HEK293 (cell line): ENCODE results near the gene ZBTB4.

Experiments
- CTCF ChIA-PET: fragments of 350-600 bp; formaldehyde crosslinking; extraction: SDS; loops from one replicate; lab custom pipeline; 2021; ENCODE audit warnings: antibody characterized with exemption; lab: Yijun Ruan, JAX
- POLR2A ChIA-PET: fragments of 300-600 bp; formaldehyde crosslinking; extraction: SDS; loops from one replicate; lab custom pipeline; 2020; ENCODE audit warnings: antibody characterized with exemption, inconsistent platforms; lab: Yijun Ruan, JAX
- H3K27ac ChIP-seq: fragments of 200-500 bp; sonication (Bioruptor generic); 2 replicates; pipeline ENCODE4 v1.5.1; 2014; ENCODE audit warnings: low read depth, low read length, control low read depth, inconsistent platforms; ENCODE audit errors: extremely low read depth
- H3K36me3 ChIP-seq, 2 experiments: fragments of 200-500 bp in 1 of 2; sonication (Bioruptor generic) in 1 of 2; 1 replicate in 1 of 2; 2 replicates in 1 of 2; pipeline ENCODE4 v1.5.1; 2014 to 2017; ENCODE audit warnings: inconsistent platforms in 2 of 2, low read length in 2 of 2; ENCODE audit not compliant: control insufficient read depth in 2 of 2, insufficient read depth in 1 of 2
- H3K4me1 ChIP-seq: fragments of 200-500 bp; sonication (Bioruptor generic); 2 replicates; pipeline ENCODE4 v1.5.1; 2014; ENCODE audit warnings: mild to moderate bottlenecking, low read length, inconsistent platforms; ENCODE audit not compliant: control insufficient read depth, insufficient read depth
- H3K4me3 ChIP-seq: 2 replicates; pipeline ENCODE4 v1.5.1; 2011; ENCODE audit warnings: low read depth, mild to moderate bottlenecking, control low read depth, low read length, moderate library complexity
- H3K9me3 ChIP-seq: fragments of 200-500 bp; sonication (Bioruptor generic); 2 replicates; pipeline ENCODE4 v1.5.1; 2014; ENCODE audit warnings: low read depth, low read length, inconsistent platforms; ENCODE audit not compliant: control insufficient read depth, insufficient read depth
- BCL11A ChIP-seq: fragments of 450-650 bp; formaldehyde crosslinking; IDR thresholded peaks from 2 replicates; pipeline ENCODE4 v1.5.1; 2016; ENCODE audit warnings: low read depth, missing biosample characterization, missing genetic modification characterization
- BCL11B ChIP-seq: fragments of 450-650 bp; formaldehyde crosslinking; IDR thresholded peaks from 2 replicates; pipeline ENCODE4 v1.5.1; 2016; ENCODE audit warnings: low read depth, missing biosample characterization, missing genetic modification characterization
- GFI1B ChIP-seq: fragments of 450-650 bp; formaldehyde crosslinking; IDR thresholded peaks from 2 replicates; pipeline ENCODE4 v1.5.1; 2016; ENCODE audit warnings: missing biosample characterization, missing genetic modification characterization
- KLF16 ChIP-seq: fragments of 450-650 bp; formaldehyde crosslinking; IDR thresholded peaks from 2 replicates; pipeline ENCODE4 v1.5.1; 2017; ENCODE audit warnings: missing biosample characterization, missing genetic modification characterization
- MYNN ChIP-seq: fragments of 450-650 bp; formaldehyde crosslinking; IDR thresholded peaks from 2 replicates; pipeline ENCODE4 v1.5.1; 2016; ENCODE audit warnings: missing biosample characterization, missing genetic modification characterization, borderline replicate concordance
- SCRT2 ChIP-seq: fragments of 450-650 bp; formaldehyde crosslinking; IDR thresholded peaks from 2 replicates; pipeline ENCODE4 v1.5.1; 2016; ENCODE audit warnings: missing biosample characterization, missing genetic modification characterization
- YY1 ChIP-seq: fragments of 450-650 bp; formaldehyde crosslinking; IDR thresholded peaks from 2 replicates; pipeline ENCODE4 v1.5.1; 2018; ENCODE audit warnings: missing biosample characterization, missing genetic modification characterization
- ZNF138 ChIP-seq: fragments of 450-650 bp; formaldehyde crosslinking; IDR thresholded peaks from 2 replicates; pipeline ENCODE4 v1.5.1; 2016; ENCODE audit warnings: missing biosample characterization, missing genetic modification characterization, borderline replicate concordance
- ZNF174 ChIP-seq: fragments of 450-650 bp; formaldehyde crosslinking; IDR thresholded peaks from 2 replicates; pipeline ENCODE4 v1.5.0; 2017; ENCODE audit warnings: missing biosample characterization, mild to moderate bottlenecking, missing genetic modification characterization
- ZNF48 ChIP-seq: fragments of 450-650 bp; formaldehyde crosslinking; IDR thresholded peaks from 2 replicates; pipeline ENCODE4 v1.5.1; 2016; ENCODE audit warnings: missing biosample characterization, missing genetic modification characterization
- ZNF555 ChIP-seq: fragments of 450-650 bp; formaldehyde crosslinking; conservative IDR thresholded peaks from 2 replicates; pipeline ENCODE4 v1.5.1; 2017; ENCODE audit warnings: missing biosample characterization, mild to moderate bottlenecking, missing genetic modification characterization, inconsistent platforms
- ZNF600 ChIP-seq: fragments of 450-650 bp; formaldehyde crosslinking; IDR thresholded peaks from 2 replicates; pipeline ENCODE4 v1.5.1; 2016; ENCODE audit warnings: missing biosample characterization, missing genetic modification characterization
- ZNF623 ChIP-seq: fragments of 450-650 bp; formaldehyde crosslinking; IDR thresholded peaks from 2 replicates; pipeline ENCODE4 v1.5.1; 2016; ENCODE audit warnings: missing biosample characterization, missing genetic modification characterization
- TF ChIP-seq, protein P1 (sequence below): fragments of 450-650 bp; IDR thresholded peaks from 2 replicates; pipeline ENCODE4 v1.5.1; 2018; ENCODE audit warnings: missing biosample characterization, missing genetic modification characterization
- TF ChIP-seq, protein P2 (sequence below): fragments of 450-650 bp; formaldehyde crosslinking; IDR thresholded peaks from 2 replicates; pipeline ENCODE4 v1.5.1; 2016; ENCODE audit warnings: missing biosample characterization, missing genetic modification characterization
- TF ChIP-seq, protein P3 (sequence below): fragments of 450-650 bp; formaldehyde crosslinking; IDR thresholded peaks from 2 replicates; pipeline ENCODE4 v1.5.1; 2016; ENCODE audit warnings: missing biosample characterization, missing genetic modification characterization
- TF ChIP-seq, protein P4 (sequence below): fragments of 450-650 bp; formaldehyde crosslinking; IDR thresholded peaks from 2 replicates; pipeline ENCODE4 v1.5.1; 2016; ENCODE audit warnings: missing biosample characterization, missing genetic modification characterization
- TF ChIP-seq, protein P5 (sequence below): fragments of 450-650 bp; formaldehyde crosslinking; IDR thresholded peaks from 2 replicates; pipeline ENCODE4 v1.5.1; 2017; ENCODE audit warnings: missing biosample characterization, missing genetic modification characterization

Gene ZBTB4

DNA sequence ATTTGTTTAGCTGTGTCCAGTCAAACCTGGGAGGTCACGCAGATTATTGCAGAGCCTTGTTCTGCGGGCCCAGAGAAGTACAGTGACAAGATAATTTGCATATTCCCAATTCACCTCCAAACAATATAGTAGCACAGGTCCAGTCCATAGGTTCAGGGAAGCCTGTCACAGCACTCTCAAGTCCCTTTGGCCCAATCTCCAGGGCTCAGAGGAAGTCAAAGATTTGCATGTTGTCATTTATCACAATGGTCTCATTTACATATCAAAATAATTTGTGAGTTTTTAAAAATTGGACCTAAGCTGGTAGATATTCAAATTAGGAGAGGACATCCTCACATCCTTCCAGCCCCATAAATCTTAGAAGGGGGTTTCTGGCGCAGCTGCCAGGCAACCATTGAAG is 11.9 kb downstream of the ZBTB4 start:
- peaks cover 0 to 38% of the 10 kb centered on the region in 2 experiments; a peak in 2 of 3 replicates for H3K36me3 ChIP-seq
- H3K27ac ChIP-seq: 0 out of 2 replicates have a peak overlapping the region, but pooled peaks have one; percentile 19
- H3K4me3 ChIP-seq: no peak overlapping the region
- H3K9me3 ChIP-seq: no peaks in the 10 kb centered on the region
- ChIA-PET POLR2A (interaction anchor here (1.3 kb wide), 1 partner anchor 12 kb away, joined by 4 read pairs; the partner anchor contains the start of gene ZBTB4), CTCF (interaction anchor here (1.2 to 1.4 kb wide), 2 partner anchors 35 to 112 kb away, joined by 3 read pairs; no protein-coding TSS in a partner anchor)
- peaks cover 6% of the 10 kb centered on the region for H3K4me1 ChIP-seq
- TF ChIP-seq ZNF138 (tag by site-specific recombination) (no peak), KLF16 (tag by site-specific recombination) (no peak), ZNF174 (tag by site-specific recombination) (no peak), SCRT2 (tag by site-specific recombination) (no peak), GFI1B (tag by site-specific recombination) (no peak), MYNN (no peak), ZNF623 (no peak)

DNA sequence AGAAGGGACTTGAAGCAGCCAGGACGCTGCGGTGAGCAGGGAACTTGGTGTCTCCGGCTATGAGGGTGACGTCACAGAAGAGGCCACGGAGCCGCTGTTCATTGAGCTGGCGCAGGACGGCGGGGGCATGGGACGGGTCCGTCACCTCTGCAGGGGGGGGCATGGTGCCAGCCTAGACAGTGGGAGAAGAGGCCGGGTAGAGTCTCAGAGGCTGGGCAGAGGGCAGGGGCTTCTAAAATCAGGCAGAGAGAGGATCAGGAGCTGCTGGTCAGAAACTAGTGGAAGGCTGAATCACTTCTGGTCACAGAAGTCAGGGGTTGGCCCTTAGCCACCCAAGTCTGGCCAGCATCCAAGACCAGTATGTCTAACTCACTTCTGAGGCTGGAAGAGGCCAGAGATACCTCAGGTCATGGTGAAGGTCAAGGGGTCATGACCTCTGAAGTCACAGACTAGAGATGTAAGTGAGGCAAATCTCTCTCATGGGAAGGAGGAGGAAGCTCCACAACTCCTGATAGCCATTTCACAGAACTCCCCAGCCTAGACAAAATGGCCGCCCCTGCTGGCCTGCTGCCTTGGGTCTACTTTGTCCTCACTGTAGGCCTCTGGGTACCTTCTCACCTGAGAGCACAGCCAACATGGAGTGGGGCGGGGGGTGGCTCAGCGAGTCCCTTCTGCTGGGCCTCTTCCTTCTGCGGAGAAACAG is 12.6 kb downstream of the ZBTB4 start:
- TF ChIP-seq, protein P1, sequence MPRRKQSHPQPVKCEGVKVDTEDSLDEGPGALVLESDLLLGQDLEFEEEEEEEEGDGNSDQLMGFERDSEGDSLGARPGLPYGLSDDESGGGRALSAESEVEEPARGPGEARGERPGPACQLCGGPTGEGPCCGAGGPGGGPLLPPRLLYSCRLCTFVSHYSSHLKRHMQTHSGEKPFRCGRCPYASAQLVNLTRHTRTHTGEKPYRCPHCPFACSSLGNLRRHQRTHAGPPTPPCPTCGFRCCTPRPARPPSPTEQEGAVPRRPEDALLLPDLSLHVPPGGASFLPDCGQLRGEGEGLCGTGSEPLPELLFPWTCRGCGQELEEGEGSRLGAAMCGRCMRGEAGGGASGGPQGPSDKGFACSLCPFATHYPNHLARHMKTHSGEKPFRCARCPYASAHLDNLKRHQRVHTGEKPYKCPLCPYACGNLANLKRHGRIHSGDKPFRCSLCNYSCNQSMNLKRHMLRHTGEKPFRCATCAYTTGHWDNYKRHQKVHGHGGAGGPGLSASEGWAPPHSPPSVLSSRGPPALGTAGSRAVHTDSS (tag by site-specific recombination): no peak
- TF ChIP-seq ZNF600 (tag by site-specific recombination) (peak; percentile 26; the same call in 1 of the 2 replicates), ZNF555 (tag by site-specific recombination) (no peak), ZNF48 (tag by site-specific recombination) (no peak), BCL11B (tag by site-specific recombination) (peak; percentile 93), YY1 (no peak), BCL11A (tag by site-specific recombination) (peak; percentile 93)
- TF ChIP-seq, protein P2, sequence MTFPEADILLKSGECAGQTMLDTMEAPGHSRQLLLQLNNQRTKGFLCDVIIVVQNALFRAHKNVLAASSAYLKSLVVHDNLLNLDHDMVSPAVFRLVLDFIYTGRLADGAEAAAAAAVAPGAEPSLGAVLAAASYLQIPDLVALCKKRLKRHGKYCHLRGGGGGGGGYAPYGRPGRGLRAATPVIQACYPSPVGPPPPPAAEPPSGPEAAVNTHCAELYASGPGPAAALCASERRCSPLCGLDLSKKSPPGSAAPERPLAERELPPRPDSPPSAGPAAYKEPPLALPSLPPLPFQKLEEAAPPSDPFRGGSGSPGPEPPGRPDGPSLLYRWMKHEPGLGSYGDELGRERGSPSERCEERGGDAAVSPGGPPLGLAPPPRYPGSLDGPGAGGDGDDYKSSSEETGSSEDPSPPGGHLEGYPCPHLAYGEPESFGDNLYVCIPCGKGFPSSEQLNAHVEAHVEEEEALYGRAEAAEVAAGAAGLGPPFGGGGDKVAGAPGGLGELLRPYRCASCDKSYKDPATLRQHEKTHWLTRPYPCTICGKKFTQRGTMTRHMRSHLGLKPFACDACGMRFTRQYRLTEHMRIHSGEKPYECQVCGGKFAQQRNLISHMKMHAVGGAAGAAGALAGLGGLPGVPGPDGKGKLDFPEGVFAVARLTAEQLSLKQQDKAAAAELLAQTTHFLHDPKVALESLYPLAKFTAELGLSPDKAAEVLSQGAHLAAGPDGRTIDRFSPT (tag by site-specific recombination): peak; percentile 54; the same call in 1 of the 2 replicates
- TF ChIP-seq, protein P3, sequence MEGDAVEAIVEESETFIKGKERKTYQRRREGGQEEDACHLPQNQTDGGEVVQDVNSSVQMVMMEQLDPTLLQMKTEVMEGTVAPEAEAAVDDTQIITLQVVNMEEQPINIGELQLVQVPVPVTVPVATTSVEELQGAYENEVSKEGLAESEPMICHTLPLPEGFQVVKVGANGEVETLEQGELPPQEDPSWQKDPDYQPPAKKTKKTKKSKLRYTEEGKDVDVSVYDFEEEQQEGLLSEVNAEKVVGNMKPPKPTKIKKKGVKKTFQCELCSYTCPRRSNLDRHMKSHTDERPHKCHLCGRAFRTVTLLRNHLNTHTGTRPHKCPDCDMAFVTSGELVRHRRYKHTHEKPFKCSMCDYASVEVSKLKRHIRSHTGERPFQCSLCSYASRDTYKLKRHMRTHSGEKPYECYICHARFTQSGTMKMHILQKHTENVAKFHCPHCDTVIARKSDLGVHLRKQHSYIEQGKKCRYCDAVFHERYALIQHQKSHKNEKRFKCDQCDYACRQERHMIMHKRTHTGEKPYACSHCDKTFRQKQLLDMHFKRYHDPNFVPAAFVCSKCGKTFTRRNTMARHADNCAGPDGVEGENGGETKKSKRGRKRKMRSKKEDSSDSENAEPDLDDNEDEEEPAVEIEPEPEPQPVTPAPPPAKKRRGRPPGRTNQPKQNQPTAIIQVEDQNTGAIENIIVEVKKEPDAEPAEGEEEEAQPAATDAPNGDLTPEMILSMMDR: no peak
- TF ChIP-seq, protein P4, sequence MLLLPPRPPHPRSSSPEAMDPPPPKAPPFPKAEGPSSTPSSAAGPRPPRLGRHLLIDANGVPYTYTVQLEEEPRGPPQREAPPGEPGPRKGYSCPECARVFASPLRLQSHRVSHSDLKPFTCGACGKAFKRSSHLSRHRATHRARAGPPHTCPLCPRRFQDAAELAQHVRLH (tag by site-specific recombination): no peak
- TF ChIP-seq, protein P5, sequence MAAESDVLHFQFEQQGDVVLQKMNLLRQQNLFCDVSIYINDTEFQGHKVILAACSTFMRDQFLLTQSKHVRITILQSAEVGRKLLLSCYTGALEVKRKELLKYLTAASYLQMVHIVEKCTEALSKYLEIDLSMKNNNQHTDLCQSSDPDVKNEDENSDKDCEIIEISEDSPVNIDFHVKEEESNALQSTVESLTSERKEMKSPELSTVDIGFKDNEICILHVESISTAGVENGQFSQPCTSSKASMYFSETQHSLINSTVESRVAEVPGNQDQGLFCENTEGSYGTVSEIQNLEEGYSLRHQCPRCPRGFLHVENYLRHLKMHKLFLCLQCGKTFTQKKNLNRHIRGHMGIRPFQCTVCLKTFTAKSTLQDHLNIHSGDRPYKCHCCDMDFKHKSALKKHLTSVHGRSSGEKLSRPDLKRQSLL (tag by site-specific recombination): peak; percentile 65
- ChIA-PET POLR2A (interaction anchor here (0.6 to 1.3 kb wide), 3 partner anchors 11 to 18 kb away, joined by 3 to 4 read pairs (median 4); partner anchors contain the start of gene ZBTB4), CTCF (interaction anchor here (0.6 to 1.4 kb wide), 4 partner anchors 10 to 111 kb away, joined by 3 to 4 read pairs (median 3); no protein-coding TSS in a partner anchor)
- H3K27ac ChIP-seq: 0 out of 2 replicates have a peak overlapping the region, but pooled peaks have one; percentile 19
- no peak overlapping the region for H3K4me3 ChIP-seq
- no peaks in the 10 kb centered on the region for H3K9me3 ChIP-seq
- peaks cover 5% of the 10 kb centered on the region for H3K4me1 ChIP-seq
- peaks cover 0 to 43% of the 10 kb centered on the region in 2 experiments; a peak in 2 of 3 replicates for H3K36me3 ChIP-seq
